Measurements from ENCODE around the gene CAVIN2. TPM values are rescaled to one million over a fixed set of nuclear protein-coding genes. Genes with fewer than 3 reads are reported as not detected.

The CAVIN2 gene
- total RNA-seq, 2 donors from 2014 or later, result 5.5 to 12.7 TPM

DNA sequence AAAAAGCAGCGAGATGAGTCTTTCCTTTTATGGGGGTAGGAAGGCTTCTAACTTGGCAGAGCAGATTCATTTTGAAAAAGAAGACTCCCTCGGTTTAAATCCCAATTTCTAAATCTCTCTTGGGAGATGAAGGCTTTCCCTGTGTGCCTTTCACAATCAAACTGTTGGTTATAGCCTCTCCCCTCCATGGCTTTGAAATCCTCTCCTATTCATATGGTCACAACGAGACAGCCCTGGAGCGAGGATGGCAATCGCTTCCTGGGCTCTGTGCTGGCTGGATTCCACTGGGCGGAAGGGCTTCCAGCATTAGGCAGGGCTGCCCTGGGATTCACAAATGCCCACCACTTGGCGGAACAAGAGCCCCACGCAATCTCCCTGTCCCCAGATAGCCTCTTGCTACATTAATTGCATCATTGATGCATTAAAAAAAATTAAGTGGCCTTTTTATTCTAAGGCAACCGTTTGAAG lies 1.6 kb downstream of the CAVIN2 start:
- DNase-seq, result no peak
- intact Hi-C loops (cut with DNase I), result no loop called here
- peak overlapping the region; percentile 8 to 42 for H3K9ac ChIP-seq (ENCODE audit: low read depth in 2 of 2, low read length in 2 of 2)
- H3K9me3 ChIP-seq, result no peaks in the 10 kb centered on the region
- H3K4me1 ChIP-seq, result no peaks in the 10 kb centered on the region
- no peaks in the 10 kb centered on the region for H3K27me3 ChIP-seq
- peak overlapping the region; percentile 33 for H3K27ac ChIP-seq
- H3K4me3 ChIP-seq, result peak overlapping the region; percentile 27
- TF ChIP-seq, protein P1, sequence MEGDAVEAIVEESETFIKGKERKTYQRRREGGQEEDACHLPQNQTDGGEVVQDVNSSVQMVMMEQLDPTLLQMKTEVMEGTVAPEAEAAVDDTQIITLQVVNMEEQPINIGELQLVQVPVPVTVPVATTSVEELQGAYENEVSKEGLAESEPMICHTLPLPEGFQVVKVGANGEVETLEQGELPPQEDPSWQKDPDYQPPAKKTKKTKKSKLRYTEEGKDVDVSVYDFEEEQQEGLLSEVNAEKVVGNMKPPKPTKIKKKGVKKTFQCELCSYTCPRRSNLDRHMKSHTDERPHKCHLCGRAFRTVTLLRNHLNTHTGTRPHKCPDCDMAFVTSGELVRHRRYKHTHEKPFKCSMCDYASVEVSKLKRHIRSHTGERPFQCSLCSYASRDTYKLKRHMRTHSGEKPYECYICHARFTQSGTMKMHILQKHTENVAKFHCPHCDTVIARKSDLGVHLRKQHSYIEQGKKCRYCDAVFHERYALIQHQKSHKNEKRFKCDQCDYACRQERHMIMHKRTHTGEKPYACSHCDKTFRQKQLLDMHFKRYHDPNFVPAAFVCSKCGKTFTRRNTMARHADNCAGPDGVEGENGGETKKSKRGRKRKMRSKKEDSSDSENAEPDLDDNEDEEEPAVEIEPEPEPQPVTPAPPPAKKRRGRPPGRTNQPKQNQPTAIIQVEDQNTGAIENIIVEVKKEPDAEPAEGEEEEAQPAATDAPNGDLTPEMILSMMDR (IDR thresholded peaks at IDR 0.05), result no peak
- H3K36me3 ChIP-seq, result no peaks in the 10 kb centered on the region

DNA sequence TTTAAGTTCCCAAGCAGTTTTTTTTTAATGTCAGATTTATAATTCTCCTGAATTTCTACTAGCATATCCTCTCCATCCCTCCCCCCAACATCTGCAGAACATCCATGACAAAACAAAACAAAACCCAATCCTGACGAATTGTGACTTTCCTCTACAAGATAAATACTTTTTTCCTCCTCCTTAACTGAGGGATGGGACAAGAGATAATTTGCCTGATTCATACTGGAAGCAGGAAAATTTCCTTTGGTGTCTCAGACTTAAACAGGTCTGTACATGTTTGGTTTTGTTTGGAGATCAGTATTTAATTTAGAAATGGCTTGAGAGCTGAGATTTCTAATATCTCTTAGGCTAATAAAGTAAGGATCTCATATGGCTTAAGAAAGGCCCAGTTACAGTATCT lies 2.2 kb downstream of the CAVIN2 start:
- Histone ChIP-seq H3K4me1 (no peaks in the 10 kb centered on the region), H3K9me3 (no peaks in the 10 kb centered on the region), H3K36me3 (no peaks in the 10 kb centered on the region), H3K27ac (no peak overlapping the region), H3K27me3 (no peaks in the 10 kb centered on the region), H3K4me3 (no peak overlapping the region), H3K9ac (ENCODE audit: low read depth in 2 of 2, low read length in 2 of 2) (no peak overlapping the region)
- intact Hi-C loops (cut with DNase I), result no loop called here
- no peak for DNase-seq
- TF ChIP-seq, protein P1 (IDR thresholded peaks at IDR 0.05), result no peak

DNA sequence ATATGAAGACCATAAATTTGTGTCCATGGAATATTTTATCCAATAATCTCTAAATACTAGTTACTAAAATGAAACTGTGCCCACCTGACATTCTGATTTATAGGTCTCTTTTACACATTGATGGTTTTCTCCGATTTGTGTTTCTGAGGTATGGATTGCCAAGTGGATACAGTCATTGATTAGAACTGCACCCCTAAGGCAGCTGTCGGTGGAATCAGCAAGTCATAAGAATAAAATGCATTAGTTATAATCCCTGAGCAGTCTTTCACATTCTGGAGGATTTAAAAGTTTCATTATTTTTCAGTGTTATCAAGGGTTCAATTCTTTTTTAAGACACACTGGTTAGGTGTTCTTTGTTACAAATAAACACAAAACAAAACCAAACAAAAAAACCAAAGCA lies 6.0 kb downstream of the CAVIN2 start:
- intact Hi-C loops (cut with DNase I), result no loop called here
- no peaks in the 10 kb centered on the region for H3K4me1 ChIP-seq
- no peak overlapping the region for H3K27ac ChIP-seq
- H3K9ac ChIP-seq (ENCODE audit: low read depth in 2 of 2, low read length in 2 of 2), result no peak overlapping the region
- no peaks in the 10 kb centered on the region for H3K9me3 ChIP-seq
- H3K27me3 ChIP-seq, result no peaks in the 10 kb centered on the region
- no peak for DNase-seq
- H3K4me3 ChIP-seq, result no peak overlapping the region
- TF ChIP-seq, protein P1 (IDR thresholded peaks at IDR 0.05), result no peak
- no peaks in the 10 kb centered on the region for H3K36me3 ChIP-seq

DNA sequence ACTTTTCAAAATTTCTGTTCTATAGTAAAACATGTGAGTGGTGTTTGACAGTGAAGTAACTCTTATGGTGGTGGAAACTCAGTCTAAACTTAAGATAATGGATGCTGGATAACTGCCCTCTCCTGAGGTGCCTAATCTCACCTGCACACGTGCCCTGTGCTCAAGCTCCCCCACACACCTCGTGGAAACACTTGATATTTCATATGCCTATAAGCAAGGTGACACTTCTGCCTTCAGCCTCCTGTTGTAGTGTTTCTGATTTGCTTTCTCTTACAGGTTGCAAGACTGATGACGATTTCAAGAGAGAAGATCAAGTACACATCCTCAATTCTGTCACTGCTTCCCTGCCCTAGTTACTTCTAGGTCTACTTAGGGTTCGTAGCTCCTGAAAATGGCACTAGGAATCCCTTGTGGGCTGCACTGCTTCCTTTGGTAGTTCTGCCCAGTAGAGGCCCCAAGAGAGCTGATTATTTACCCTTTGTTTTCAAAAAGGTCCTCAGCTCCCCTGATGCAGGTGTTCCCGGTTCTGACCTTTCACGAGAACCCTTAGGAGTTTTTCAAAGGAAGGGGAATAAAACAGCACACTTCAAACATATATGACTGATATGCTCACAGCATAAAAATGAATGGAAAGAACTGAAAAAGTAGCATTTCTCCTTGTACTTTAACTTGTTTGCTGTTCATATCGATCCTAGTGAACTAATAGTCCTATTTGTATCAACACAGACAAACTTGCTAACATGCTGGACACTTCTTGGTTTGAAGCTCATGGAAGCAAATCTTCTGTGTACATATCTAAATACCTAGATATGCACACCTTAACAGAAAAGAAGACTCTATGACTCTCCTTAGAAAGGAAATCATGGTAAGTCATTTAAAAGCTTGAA lies 6.7 kb downstream of the CAVIN2 start:
- Histone ChIP-seq H3K4me1 (no peaks in the 10 kb centered on the region), H3K36me3 (no peaks in the 10 kb centered on the region), H3K27ac (no peak overlapping the region), H3K27me3 (no peaks in the 10 kb centered on the region), H3K9me3 (no peaks in the 10 kb centered on the region), H3K9ac (ENCODE audit: low read depth in 2 of 2, low read length in 2 of 2) (no peak overlapping the region), H3K4me3 (no peak overlapping the region)
- DNase-seq, result no peak
- intact Hi-C loops (cut with DNase I), result no loop called here
- TF ChIP-seq, protein P1 (IDR thresholded peaks at IDR 0.05), result no peak

DNA sequence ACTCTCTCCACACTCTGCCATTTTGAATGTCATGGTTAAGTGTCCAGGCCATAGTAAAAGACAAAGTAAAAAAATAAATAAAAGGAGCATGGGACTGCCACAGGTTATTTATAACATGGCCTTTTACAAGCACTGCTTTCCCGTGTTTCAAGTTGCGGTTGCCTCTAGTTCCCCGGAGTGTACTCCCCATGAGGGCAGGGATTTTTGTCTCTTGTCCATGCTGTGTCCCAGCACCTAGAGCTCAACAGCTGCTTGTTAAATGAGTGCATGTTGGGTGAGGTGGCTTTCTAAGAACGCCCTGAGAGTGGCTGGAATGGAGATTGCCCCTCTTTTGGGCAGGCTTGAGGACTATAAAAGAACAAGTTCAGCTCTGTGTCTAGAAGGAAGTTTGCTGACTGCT lies 8.4 kb downstream of the CAVIN2 start:
- intact Hi-C loops (cut with DNase I), result no loop called here
- Histone ChIP-seq H3K36me3 (no peaks in the 10 kb centered on the region), H3K27me3 (no peaks in the 10 kb centered on the region), H3K9me3 (no peaks in the 10 kb centered on the region), H3K27ac (no peak overlapping the region), H3K4me1 (no peaks in the 10 kb centered on the region), H3K9ac (ENCODE audit: low read depth in 2 of 2, low read length in 2 of 2) (no peak overlapping the region), H3K4me3 (no peak overlapping the region)
- no peak for DNase-seq
- TF ChIP-seq, protein P1 (IDR thresholded peaks at IDR 0.05), result no peak

Data from colonic mucosa (tissue), 4 donors.